Eye (tissue), 1 donor: ENCODE measurements around the gene C2.
"Not testable (repeated sequence)": the region's sequence is repeated elsewhere in the genome, so short reads cannot be mapped to it uniquely, and the experiment has no call there.

Source experiments
- DNase-seq: peaks from one replicate; pipeline ENCODE4 v3.0.0-alpha.2; 2015

C2 gene

GRCh38 chr6:31961616-31962015 is 34.1 kb downstream of the C2 start:
- no peak for DNase-seq

- DNase-seq: no peak
These were observed 36.4 kb downstream of the C2 start for GRCh38 chr6:31963921-31964320.

- no peak for DNase-seq
These were observed 38.2 kb downstream of the C2 start for GRCh38 chr6:31965700-31966099.

GRCh38 chr6:31966506-31966905 is 39.0 kb downstream of the C2 start:
- no peak for DNase-seq

- DNase-seq: no peak
These were observed 39.7 kb downstream of the C2 start for GRCh38 chr6:31966997-31967925.

GRCh38 chr6:31967926-31968320 is 40.4 kb downstream of the C2 start:
- DNase-seq: no peak

- DNase-seq: no peak
These were observed 40.8 kb downstream of the C2 start for GRCh38 chr6:31968326-31968725.

GRCh38 chr6:31968791-31969711 is 41.5 kb downstream of the C2 start:
- DNase-seq: no peak

- DNase-seq: no peak
These were observed 42.4 kb downstream of the C2 start for GRCh38 chr6:31969712-31970603.

- no peak for DNase-seq
These were observed 43.2 kb downstream of the C2 start for GRCh38 chr6:31970604-31971271.

GRCh38 chr6:31971279-31971992 is 43.9 kb downstream of the C2 start:
- no peak for DNase-seq

- DNase-seq: peak; percentile 99
These were observed 44.6 kb downstream of the C2 start, which contains the start of gene DXO for GRCh38 chr6:31971993-31972708. Gene DXO, minus strand, starts transcription at chr6:31972138. Its CDS starts 463 bp downstream, at chr6:31971675.

- DNase-seq: peak; percentile 33
These were observed 45.3 kb downstream of the C2 start for GRCh38 chr6:31972709-31973350.

- DNase-seq: not testable (repeated sequence)
These were observed 48.5 kb downstream of the C2 start for GRCh38 chr6:31976065-31976464.

- DNase-seq: no peak
These were observed 50.4 kb downstream of the C2 start for GRCh38 chr6:31977816-31978431.

GRCh38 chr6:31978831-31979230 is 51.3 kb downstream of the C2 start:
- DNase-seq: no peak

GRCh38 chr6:31979238-31979898 is 51.9 kb downstream of the C2 start:
- no peak for DNase-seq

GRCh38 chr6:31980195-31980876 is 52.8 kb downstream of the C2 start:
- DNase-seq: not testable (repeated sequence)
